Loucy (cell line): ENCODE measurements around the gene SORCS2.

Source experiments
- H2AFZ ChIP-seq: fragments of 200-600 bp; sonication (generic); 2 replicates; pipeline ENCODE4 v1.6.0; 2016; ENCODE audit warnings: antibody characterized with exemption, mild to moderate bottlenecking, low read length, moderate library complexity
- H3F3A ChIP-seq: fragments of 200-600 bp; 2 replicates; pipeline ENCODE4 v1.6.0; 2016; ENCODE audit warnings: antibody characterized with exemption, low read depth, mild to moderate bottlenecking
- H3K27me3 ChIP-seq: fragments of 200-600 bp; sonication (generic); 2 replicates; pipeline ENCODE4 v1.6.1; 2014; ENCODE audit warnings: low read length, mild to moderate bottlenecking; ENCODE audit not compliant: insufficient read depth, poor library complexity, severe bottlenecking
- H3K36me3 ChIP-seq: fragments of 200-600 bp; sonication (generic); 2 replicates; pipeline ENCODE4 v1.6.1; 2016; ENCODE audit warnings: low read length; ENCODE audit not compliant: insufficient read depth
- H3K4me1 ChIP-seq: fragments of 200-600 bp; sonication (generic); 2 replicates; pipeline ENCODE4 v1.5.1; 2014; ENCODE audit warnings: low read length, mild to moderate bottlenecking; ENCODE audit not compliant: insufficient read depth, poor library complexity, severe bottlenecking
- H3K4me2 ChIP-seq: fragments of 200-600 bp; sonication (generic); 2 replicates; pipeline ENCODE4 v1.6.0; 2014; ENCODE audit warnings: antibody characterized with exemption, low read length, low read depth, mild to moderate bottlenecking; ENCODE audit not compliant: poor library complexity, severe bottlenecking
- H3K4me3 ChIP-seq: fragments of 200-600 bp; sonication (generic); 2 replicates; pipeline ENCODE4 v1.5.1; 2014; ENCODE audit warnings: low read length, mild to moderate bottlenecking, mixed read lengths; ENCODE audit not compliant: poor library complexity, severe bottlenecking
- H3K79me2 ChIP-seq: fragments of 200-600 bp; sonication (generic); 2 replicates; pipeline ENCODE4 v1.6.1; 2014; ENCODE audit warnings: low read length; ENCODE audit not compliant: insufficient read depth
- H3K9ac ChIP-seq: fragments of 200-600 bp; sonication (generic); 2 replicates; pipeline ENCODE4 v1.6.0; 2014; ENCODE audit warnings: mild to moderate bottlenecking, low read depth, low read length, moderate library complexity; ENCODE audit not compliant: poor library complexity, severe bottlenecking
- H3K9me2 ChIP-seq: fragments of 200-600 bp; sonication (generic); replicated peaks from 2 replicates; pipeline ENCODE4 v1.6.1; 2016; ENCODE audit warnings: low read depth, low read length, mixed read lengths
- H3K9me3 ChIP-seq: fragments of 200-600 bp; sonication (generic); 2 replicates; pipeline ENCODE4 v1.6.1; 2014; ENCODE audit warnings: mild to moderate bottlenecking, antibody characterized with exemption, low read length, low read depth; ENCODE audit not compliant: insufficient read depth
- H4K20me1 ChIP-seq: fragments of 200-600 bp; sonication (generic); 2 replicates; pipeline ENCODE4 v1.6.0; 2014; ENCODE audit warnings: antibody characterized with exemption, low read length, mild to moderate bottlenecking; ENCODE audit not compliant: insufficient read depth, poor library complexity, severe bottlenecking
- EZH2phosphoT487 ChIP-seq: fragments of 200-600 bp; IDR thresholded peaks from 2 replicates; pipeline ENCODE4 v1.6.1; 2018; ENCODE audit warnings: antibody characterized with exemption, mild to moderate bottlenecking, moderate library complexity, borderline replicate concordance
- TF ChIP-seq, protein P1 (sequence below): fragments of 200-600 bp; sonication (generic); conservative IDR thresholded peaks from 2 replicates; pipeline ENCODE4 v1.5.1; 2014; ENCODE audit warnings: mild to moderate bottlenecking, antibody characterized with exemption, low read length

SORCS2 gene

GRCh38 chr4:7323461-7323871 is 131.1 kb downstream of the SORCS2 start:
- Histone ChIP-seq H3K79me2 (no peaks in the 10 kb centered on the region), H3K36me3 (no peaks in the 10 kb centered on the region), H2AFZ (no peak overlapping the region), H3K9me2 (no peaks in the 10 kb centered on the region), H3K4me2 (no peak overlapping the region), H3K4me3 (no peak overlapping the region), H3F3A (no peaks in the 10 kb centered on the region), H3K9ac (no peak overlapping the region), H4K20me1 (no peaks in the 10 kb centered on the region), H3K27me3 (no peaks in the 10 kb centered on the region), H3K4me1 (no peaks in the 10 kb centered on the region), H3K9me3 (peaks cover 7% of the 10 kb centered on the region; the same call in 1 of the 2 replicates)
- TF ChIP-seq, protein P1, sequence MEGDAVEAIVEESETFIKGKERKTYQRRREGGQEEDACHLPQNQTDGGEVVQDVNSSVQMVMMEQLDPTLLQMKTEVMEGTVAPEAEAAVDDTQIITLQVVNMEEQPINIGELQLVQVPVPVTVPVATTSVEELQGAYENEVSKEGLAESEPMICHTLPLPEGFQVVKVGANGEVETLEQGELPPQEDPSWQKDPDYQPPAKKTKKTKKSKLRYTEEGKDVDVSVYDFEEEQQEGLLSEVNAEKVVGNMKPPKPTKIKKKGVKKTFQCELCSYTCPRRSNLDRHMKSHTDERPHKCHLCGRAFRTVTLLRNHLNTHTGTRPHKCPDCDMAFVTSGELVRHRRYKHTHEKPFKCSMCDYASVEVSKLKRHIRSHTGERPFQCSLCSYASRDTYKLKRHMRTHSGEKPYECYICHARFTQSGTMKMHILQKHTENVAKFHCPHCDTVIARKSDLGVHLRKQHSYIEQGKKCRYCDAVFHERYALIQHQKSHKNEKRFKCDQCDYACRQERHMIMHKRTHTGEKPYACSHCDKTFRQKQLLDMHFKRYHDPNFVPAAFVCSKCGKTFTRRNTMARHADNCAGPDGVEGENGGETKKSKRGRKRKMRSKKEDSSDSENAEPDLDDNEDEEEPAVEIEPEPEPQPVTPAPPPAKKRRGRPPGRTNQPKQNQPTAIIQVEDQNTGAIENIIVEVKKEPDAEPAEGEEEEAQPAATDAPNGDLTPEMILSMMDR = no peak
- no peak for TF ChIP-seq EZH2phosphoT487

DNA sequence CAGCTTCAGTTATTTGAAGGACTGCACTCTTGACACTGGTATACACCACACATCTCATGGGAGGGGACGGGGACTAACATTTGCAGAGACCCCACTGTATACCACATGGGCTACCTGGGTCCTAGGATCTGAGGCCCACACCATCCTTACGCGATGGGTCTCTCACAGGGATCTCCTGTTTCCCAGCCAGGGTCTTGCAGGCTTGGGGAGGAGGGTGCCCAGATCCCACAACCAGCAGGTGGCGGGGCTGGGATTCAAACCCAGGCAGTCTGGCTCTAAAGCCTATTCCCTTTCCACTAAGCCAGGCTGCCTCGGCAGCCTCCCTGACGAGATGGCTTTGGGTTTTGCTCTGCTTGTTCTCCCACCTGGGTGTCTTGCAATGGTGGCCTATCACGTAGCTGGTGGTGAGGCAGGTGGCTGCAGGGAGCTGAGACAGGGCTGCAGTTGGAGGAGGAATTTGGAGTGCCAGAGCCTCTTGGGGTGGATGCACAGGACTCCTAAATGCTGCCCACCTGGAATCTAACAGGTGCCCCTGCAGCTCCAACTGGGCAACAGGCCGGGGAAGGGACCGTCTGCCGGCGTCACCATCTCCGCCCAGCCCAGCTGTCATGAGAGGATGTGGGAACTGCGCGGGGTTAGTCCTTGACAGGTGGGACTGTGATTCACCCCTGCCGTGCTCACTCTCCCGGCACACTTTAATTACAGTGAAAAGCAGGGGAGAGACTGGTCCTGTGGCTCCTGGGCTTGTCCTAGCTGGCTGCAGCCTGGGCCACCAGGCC is 131.7 kb downstream of the SORCS2 start:
- Histone ChIP-seq H3F3A (no peaks in the 10 kb centered on the region), H3K9me2 (no peaks in the 10 kb centered on the region), H4K20me1 (no peaks in the 10 kb centered on the region), H3K4me1 (no peaks in the 10 kb centered on the region), H2AFZ (no peak overlapping the region), H3K9me3 (peaks cover 5% of the 10 kb centered on the region; the same call in 1 of the 2 replicates), H3K36me3 (no peaks in the 10 kb centered on the region), H3K79me2 (no peaks in the 10 kb centered on the region), H3K9ac (no peak overlapping the region), H3K27me3 (no peaks in the 10 kb centered on the region), H3K4me2 (no peak overlapping the region), H3K4me3 (no peak overlapping the region)
- TF ChIP-seq, protein P1 = no peak
- no peak for TF ChIP-seq EZH2phosphoT487

DNA sequence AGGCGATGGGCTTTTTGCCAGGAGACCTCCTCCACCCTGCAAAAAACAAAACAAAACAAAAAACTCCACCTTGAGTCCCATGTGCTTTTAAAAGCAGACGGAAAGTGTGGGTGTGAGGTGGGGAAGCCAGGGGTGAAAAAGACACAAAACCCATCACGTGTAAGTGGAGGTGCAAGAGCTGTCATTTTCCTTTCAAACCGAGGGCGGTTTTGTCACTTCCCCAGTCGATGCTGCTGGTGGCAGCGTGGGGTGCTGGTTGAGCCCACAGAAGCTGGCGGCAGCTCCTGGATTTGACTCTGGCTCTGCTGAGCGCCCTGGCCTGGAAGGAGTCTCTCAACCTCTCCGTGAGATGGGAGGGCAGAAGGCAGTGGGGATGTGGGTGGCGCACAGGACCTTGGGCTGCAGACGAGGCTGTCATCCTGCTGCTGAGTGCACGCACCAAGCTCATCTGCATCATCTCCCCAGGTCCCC is 132.3 kb downstream of the SORCS2 start:
- H3F3A ChIP-seq = no peaks in the 10 kb centered on the region
- TF ChIP-seq, protein P1 = no peak
- TF ChIP-seq EZH2phosphoT487 = no peak
- H3K9ac ChIP-seq = no peak overlapping the region
- H3K27me3 ChIP-seq = no peaks in the 10 kb centered on the region
- no peaks in the 10 kb centered on the region for H4K20me1 ChIP-seq
- no peaks in the 10 kb centered on the region for H3K9me2 ChIP-seq
- no peak overlapping the region for H3K4me3 ChIP-seq
- no peak overlapping the region for H3K4me2 ChIP-seq
- no peaks in the 10 kb centered on the region for H3K4me1 ChIP-seq
- no peaks in the 10 kb centered on the region for H3K36me3 ChIP-seq
- H3K9me3 ChIP-seq = peaks cover 5% of the 10 kb centered on the region; the same call in 1 of the 2 replicates
- no peaks in the 10 kb centered on the region for H3K79me2 ChIP-seq
- no peak overlapping the region for H2AFZ ChIP-seq
